IPS-NIHi7 (cell line): Measurements from ENCODE around the gene NECTIN4.
A peak's percentile ranks its signal among the peaks of the same experiment; 100 is the strongest.
"Not testable (repeated sequence)": the region's sequence is repeated elsewhere in the genome, so short reads cannot be mapped to it uniquely, and the experiment has no call there.

Experiments
- DNase-seq: peaks from one replicate; pipeline ENCODE4 v3.0.0; 2012; ENCODE audit warnings: mixed read lengths; ENCODE audit errors: extremely low spot score

The NECTIN4 gene

GRCh38 chr1:161026954-161027353 lies 62.4 kb downstream of the NECTIN4 start:
- not testable (repeated sequence) for DNase-seq

GRCh38 chr1:161022432-161022831 lies 66.9 kb downstream of the NECTIN4 start:
- DNase-seq, result not testable (repeated sequence)

GRCh38 chr1:161021970-161022353 lies 67.4 kb downstream of the NECTIN4 start:
- no peak for DNase-seq

GRCh38 chr1:161021165-161021969 lies 68.0 kb downstream of the NECTIN4 start:
- peak; percentile 98 for DNase-seq
